GM12878 (cell line): ENCODE data around the gene AP5B1.

ENCODE experiments used
- BCL11A ChIP-seq: IDR thresholded peaks from 2 replicates; pipeline ENCODE4 v1.6.1; 2011; ENCODE audit warnings: low read depth, low read length
- CREB1 ChIP-seq: IDR thresholded peaks from 2 replicates; pipeline ENCODE4 v1.6.1; 2012; ENCODE audit warnings: low read depth, mild to moderate bottlenecking, inconsistent platforms
- EP300 ChIP-seq, 2 experiments: fragments of 150-350 bp in 1 of 2; IDR thresholded peaks; 2 replicates each; pipeline ENCODE4 v1.6.1; 2011 to 2012; ENCODE audit warnings: low read depth in 2 of 2, low read length in 2 of 2, borderline replicate concordance in 1 of 2, improper control_type of control experiment in 1 of 2, inconsistent platforms in 1 of 2; ENCODE audit not compliant: control insufficient read depth in 1 of 2
- IRF4 ChIP-seq: IDR thresholded peaks from 2 replicates; pipeline ENCODE4 v1.6.1; 2011; ENCODE audit warnings: low read depth, low read length
- SMC3 ChIP-seq: IDR thresholded peaks from 2 replicates; pipeline ENCODE4 v1.6.1; 2011; ENCODE audit warnings: low read length, improper control_type of control experiment, borderline replicate concordance
- YY1 ChIP-seq: IDR thresholded peaks from 2 replicates; pipeline ENCODE4 v1.6.1; 2011; ENCODE audit warnings: low read depth, mild to moderate bottlenecking, low read length
- TF ChIP-seq, protein P1 (sequence below): IDR thresholded peaks from 2 replicates; pipeline ENCODE4 v1.6.1; 2012; ENCODE audit warnings: mild to moderate bottlenecking, low read depth, low read length

- TF ChIP-seq SMC3 (no peak), BCL11A (no peak), YY1 (no peak), CREB1 (no peak), EP300 (IDR thresholded peaks at IDR 0.05; ENCODE audit: borderline replicate concordance in 1 of 2, control insufficient read depth in 1 of 2, low read depth in 2 of 2, low read length in 2 of 2) (no peak), IRF4 (no peak)
- TF ChIP-seq, protein P1, sequence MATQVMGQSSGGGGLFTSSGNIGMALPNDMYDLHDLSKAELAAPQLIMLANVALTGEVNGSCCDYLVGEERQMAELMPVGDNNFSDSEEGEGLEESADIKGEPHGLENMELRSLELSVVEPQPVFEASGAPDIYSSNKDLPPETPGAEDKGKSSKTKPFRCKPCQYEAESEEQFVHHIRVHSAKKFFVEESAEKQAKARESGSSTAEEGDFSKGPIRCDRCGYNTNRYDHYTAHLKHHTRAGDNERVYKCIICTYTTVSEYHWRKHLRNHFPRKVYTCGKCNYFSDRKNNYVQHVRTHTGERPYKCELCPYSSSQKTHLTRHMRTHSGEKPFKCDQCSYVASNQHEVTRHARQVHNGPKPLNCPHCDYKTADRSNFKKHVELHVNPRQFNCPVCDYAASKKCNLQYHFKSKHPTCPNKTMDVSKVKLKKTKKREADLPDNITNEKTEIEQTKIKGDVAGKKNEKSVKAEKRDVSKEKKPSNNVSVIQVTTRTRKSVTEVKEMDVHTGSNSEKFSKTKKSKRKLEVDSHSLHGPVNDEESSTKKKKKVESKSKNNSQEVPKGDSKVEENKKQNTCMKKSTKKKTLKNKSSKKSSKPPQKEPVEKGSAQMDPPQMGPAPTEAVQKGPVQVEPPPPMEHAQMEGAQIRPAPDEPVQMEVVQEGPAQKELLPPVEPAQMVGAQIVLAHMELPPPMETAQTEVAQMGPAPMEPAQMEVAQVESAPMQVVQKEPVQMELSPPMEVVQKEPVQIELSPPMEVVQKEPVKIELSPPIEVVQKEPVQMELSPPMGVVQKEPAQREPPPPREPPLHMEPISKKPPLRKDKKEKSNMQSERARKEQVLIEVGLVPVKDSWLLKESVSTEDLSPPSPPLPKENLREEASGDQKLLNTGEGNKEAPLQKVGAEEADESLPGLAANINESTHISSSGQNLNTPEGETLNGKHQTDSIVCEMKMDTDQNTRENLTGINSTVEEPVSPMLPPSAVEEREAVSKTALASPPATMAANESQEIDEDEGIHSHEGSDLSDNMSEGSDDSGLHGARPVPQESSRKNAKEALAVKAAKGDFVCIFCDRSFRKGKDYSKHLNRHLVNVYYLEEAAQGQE = no peak
These were observed 7.2 kb upstream of the AP5B1 start for GRCh38 chr11:65787649-65788622.
